CD4-positive, alpha-beta T cell treated with Interleukin-6 at 100 ng/mL for 8 hours (primary cell): ENCODE results near the gene PCDH1.

ENCODE experiments used
- DNase-seq: peaks from one replicate; pipeline ENCODE4 v3.0.0-alpha.2; 2020; ENCODE audit warnings: mixed read lengths, low spot score

PCDH1 gene

GRCh38 chr5:141853895-141854626 is 24.1 kb downstream of the PCDH1 start:
- DNase-seq: no peak

GRCh38 chr5:141852448-141852847 is 25.8 kb downstream of the PCDH1 start:
- DNase-seq: no peak

DNA sequence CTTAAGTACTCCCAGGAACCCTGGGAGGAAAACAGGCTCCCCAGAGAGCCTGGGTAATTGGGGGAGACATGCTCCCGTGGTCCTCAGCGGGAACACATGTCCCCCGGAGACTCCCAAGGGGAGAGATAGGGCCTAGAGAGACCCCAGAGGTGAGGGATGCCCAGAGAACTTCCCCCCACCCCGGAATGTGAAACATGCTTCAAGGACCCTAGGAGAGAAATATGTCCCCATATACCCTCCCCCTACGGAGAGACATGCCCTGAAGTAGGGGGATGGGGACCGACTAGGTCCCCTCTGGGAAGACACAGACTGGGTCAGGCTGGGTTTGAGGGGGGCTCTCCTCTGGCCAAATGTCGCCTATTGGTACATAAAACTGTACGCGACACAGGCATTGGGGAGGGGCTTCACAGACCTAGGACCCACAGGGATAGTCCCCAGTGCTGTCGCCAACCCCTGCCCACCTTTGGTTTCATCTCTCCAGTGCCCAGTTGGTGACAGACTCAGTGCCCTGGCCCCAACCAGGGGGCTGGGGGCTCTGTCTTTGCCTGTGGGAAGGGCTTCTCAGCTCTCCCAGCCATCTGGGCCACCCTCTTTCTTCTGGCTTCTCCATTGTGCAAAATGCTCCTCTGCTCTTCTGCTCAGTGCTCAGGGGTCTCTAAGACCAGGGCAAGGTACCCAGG is 26.9 kb downstream of the PCDH1 start:
- no peak for DNase-seq

DNA sequence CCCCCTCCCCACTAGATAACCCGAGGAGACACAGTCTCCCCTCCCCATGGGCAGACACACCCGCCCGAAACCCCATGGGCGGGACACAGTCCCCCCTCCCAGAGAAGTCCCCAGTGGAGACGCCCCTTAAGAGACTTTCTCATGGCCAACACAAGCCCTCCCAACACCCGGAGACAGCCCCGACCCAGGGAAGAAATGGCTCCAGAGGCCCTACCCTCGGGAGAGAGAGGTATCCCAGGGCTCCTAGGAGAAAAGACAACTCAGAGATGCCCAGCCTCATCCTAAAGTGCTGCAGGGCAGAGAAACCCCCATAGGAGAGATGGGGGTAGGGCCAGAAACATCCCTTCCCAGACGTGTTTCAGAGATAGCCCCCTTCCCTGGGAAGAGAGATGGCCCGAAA is 27.4 kb downstream of the PCDH1 start:
- DNase-seq: no peak

- peak; percentile 28 for DNase-seq
Measured at GRCh38 chr5:141850244-141850768, 27.9 kb downstream of the PCDH1 start.

- peak; percentile 70 for DNase-seq
Measured at GRCh38 chr5:141849415-141850243, 28.6 kb downstream of the PCDH1 start.

DNA sequence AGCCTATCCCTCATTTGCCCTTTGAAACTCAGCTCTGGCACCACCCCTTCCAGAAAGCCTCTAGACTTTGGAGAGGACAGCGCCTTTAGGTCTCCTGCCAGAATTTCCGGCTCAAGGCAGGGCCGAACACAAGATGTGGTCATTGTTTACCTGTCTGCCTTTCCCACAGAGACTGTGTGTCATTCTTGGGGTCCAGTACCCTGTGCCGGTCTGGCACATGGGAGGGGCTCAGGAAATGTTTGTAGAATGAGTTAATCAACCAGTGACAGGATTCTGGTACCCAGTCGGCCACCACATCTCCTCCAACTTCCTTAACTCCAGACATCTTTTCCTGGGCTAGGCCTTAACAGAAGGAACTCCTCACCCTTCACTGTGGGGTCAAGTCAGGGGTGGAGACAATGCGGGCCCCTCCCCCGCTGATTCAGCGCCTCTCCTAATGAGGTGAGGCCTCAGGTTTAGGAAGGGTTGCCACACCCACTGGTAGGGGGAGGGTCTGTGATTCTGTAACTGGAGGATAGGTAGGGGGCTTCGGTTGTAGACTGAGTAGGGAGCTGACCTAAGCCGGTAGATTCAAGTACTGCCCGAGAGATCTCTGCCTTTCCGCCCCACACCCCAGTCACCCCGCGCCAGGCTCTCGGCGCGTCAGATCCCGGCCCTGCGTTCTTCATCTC is 29.3 kb downstream of the PCDH1 start:
- peak; percentile 17 for DNase-seq

GRCh38 chr5:141846031-141846430 is 32.2 kb downstream of the PCDH1 start:
- no peak for DNase-seq

- DNase-seq: no peak
Measured at GRCh38 chr5:141845371-141845851, 32.8 kb downstream of the PCDH1 start.

DNA sequence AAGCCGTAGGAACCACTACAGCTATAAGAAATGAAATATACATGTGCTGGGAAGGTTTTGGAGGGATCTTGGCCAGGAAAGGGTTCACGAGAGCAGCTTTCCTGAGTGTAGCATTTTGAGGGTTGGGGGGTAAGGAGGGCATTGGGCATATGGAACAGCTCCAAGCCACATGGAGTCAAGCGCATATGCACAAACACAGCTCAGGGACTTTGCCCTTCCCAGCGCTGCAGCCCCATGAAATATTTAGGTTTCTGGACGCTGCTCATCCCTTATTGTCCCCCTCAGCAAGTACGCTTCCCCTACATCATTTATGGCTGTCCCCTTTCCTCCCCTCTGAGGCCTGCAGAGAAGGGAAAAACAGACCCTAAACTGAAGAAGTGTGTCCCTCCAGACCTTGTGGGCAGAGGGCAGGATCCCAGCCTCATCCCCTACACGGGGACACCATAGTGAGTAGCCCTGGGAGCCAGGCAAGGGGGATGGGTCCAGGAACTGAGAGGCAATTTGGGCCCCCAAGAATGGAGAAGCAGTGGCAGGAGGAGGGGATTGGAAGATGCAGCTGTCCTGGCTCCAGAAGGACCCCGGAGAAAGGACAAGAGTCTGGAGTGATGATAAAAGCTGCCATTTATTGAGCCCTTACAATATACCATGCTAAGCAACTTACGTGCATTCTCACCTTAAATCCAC is 33.7 kb downstream of the PCDH1 start:
- no peak for DNase-seq

DNA sequence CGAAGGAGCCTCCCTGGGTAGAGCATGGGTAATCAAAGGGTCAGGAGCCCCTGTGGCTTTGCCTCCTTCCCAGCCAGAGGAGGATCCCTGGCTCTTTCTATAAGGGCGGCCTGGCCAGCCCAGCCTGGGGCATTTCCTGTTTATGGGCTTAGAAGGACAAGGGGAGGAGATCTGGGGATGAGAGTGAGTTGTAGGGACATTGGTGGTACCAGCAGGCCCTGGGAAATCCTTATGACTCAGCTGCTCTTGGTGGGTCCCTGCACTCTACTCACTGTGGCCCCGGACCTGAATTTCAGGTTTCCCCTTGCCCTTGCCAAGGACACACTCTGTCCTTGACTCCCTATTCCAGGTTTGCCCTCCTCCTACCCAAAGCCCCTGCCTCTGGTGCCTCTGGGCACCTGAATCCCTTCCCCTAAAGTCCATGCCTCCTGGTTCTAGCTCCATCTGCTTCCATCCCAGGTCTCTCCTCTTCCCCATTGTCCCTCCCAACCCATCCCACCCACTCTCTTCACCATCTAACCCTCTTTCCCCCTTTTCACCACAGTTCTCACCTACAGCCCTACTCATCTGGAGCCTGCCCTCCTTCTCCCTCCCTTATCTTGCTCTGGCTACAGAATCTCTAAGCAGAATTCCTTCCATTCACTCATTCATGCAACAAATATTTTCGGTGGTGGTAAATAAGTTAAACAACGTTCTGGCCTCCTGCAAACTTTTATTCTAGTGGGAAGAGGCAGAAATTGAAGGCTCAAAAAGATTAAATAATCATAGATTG is 34.9 kb downstream of the PCDH1 start:
- no peak for DNase-seq

GRCh38 chr5:141841378-141842180 is 36.6 kb downstream of the PCDH1 start:
- DNase-seq: no peak

GRCh38 chr5:141840826-141841360 is 37.3 kb downstream of the PCDH1 start:
- DNase-seq: no peak

- DNase-seq: no peak
Measured at GRCh38 chr5:141840280-141840812, 37.9 kb downstream of the PCDH1 start.

GRCh38 chr5:141839015-141839513 is 39.1 kb downstream of the PCDH1 start:
- no peak for DNase-seq

GRCh38 chr5:141838326-141839014 is 39.7 kb downstream of the PCDH1 start:
- DNase-seq: no peak

GRCh38 chr5:141835928-141836670 is 42.1 kb downstream of the PCDH1 start:
- DNase-seq: no peak
